SKM-1 (cell line): ENCODE results near the gene EXD2.
A peak's percentile ranks its signal among the peaks of the same experiment; 100 is the strongest.
"Not testable (repeated sequence)": the region's sequence is repeated elsewhere in the genome, so short reads cannot be mapped to it uniquely, and the experiment has no call there.

Source experiments
- DNase-seq: peaks from one replicate; lab custom pipeline; 2025; ENCODE audit not compliant: unreplicated experiment; lab: John Stamatoyannopoulos, UW

The EXD2 gene

GRCh38 chr14:69199786-69200185 lies 8.5 kb downstream of the EXD2 start:
- DNase-seq = no peak

- no peak for DNase-seq
These were observed 13.5 kb downstream of the EXD2 start for GRCh38 chr14:69204753-69205152.

GRCh38 chr14:69207435-69208041 lies 16.2 kb downstream of the EXD2 start:
- DNase-seq = no peak

- no peak for DNase-seq
These were observed 17.4 kb downstream of the EXD2 start for GRCh38 chr14:69208666-69209065.

- no peak for DNase-seq
These were observed 23.1 kb downstream of the EXD2 start for GRCh38 chr14:69214393-69214792.

- DNase-seq = not testable (repeated sequence)
These were observed 26.4 kb downstream of the EXD2 start for GRCh38 chr14:69217663-69218062.

GRCh38 chr14:69224946-69225345 lies 33.6 kb downstream of the EXD2 start:
- no peak for DNase-seq

GRCh38 chr14:69226178-69226577 lies 34.9 kb downstream of the EXD2 start:
- no peak for DNase-seq

- no peak for DNase-seq
These were observed 35.4 kb downstream of the EXD2 start for GRCh38 chr14:69226736-69227135.

GRCh38 chr14:69231486-69231885 lies 40.2 kb downstream of the EXD2 start:
- no peak for DNase-seq

GRCh38 chr14:69232388-69232787 lies 41.1 kb downstream of the EXD2 start:
- no peak for DNase-seq

- no peak for DNase-seq
These were observed 42.8 kb downstream of the EXD2 start for GRCh38 chr14:69234106-69234505.

- DNase-seq = no peak
These were observed 44.4 kb downstream of the EXD2 start for GRCh38 chr14:69235708-69236107.

GRCh38 chr14:69237142-69237541 lies 45.8 kb downstream of the EXD2 start:
- DNase-seq = no peak

GRCh38 chr14:69237584-69237983 lies 46.3 kb downstream of the EXD2 start:
- DNase-seq = no peak

GRCh38 chr14:69238883-69239282 lies 47.6 kb downstream of the EXD2 start:
- no peak for DNase-seq

- no peak for DNase-seq
These were observed 49.4 kb downstream of the EXD2 start for GRCh38 chr14:69240527-69241173.

GRCh38 chr14:69241577-69241976 lies 50.3 kb downstream of the EXD2 start:
- DNase-seq = no peak

- peak; percentile 1 for DNase-seq
These were observed 51.3 kb downstream of the EXD2 start for GRCh38 chr14:69242311-69243224.

- DNase-seq = no peak
These were observed 53.6 kb downstream of the EXD2 start for GRCh38 chr14:69244946-69245345.

GRCh38 chr14:69246331-69246730 lies 55.0 kb downstream of the EXD2 start:
- DNase-seq = no peak
